NCI-H2107 (cell line): ENCODE data around the gene PHLDB1.
A peak's percentile ranks its signal among the peaks of the same experiment; 100 is the strongest.
"Not testable (repeated sequence)": the region's sequence is repeated elsewhere in the genome, so short reads cannot be mapped to it uniquely, and the experiment has no call there.

Experiments used
- DNase-seq: peaks from one replicate; lab custom pipeline; 2025; lab: John Stamatoyannopoulos, UW

PHLDB1 gene

DNA sequence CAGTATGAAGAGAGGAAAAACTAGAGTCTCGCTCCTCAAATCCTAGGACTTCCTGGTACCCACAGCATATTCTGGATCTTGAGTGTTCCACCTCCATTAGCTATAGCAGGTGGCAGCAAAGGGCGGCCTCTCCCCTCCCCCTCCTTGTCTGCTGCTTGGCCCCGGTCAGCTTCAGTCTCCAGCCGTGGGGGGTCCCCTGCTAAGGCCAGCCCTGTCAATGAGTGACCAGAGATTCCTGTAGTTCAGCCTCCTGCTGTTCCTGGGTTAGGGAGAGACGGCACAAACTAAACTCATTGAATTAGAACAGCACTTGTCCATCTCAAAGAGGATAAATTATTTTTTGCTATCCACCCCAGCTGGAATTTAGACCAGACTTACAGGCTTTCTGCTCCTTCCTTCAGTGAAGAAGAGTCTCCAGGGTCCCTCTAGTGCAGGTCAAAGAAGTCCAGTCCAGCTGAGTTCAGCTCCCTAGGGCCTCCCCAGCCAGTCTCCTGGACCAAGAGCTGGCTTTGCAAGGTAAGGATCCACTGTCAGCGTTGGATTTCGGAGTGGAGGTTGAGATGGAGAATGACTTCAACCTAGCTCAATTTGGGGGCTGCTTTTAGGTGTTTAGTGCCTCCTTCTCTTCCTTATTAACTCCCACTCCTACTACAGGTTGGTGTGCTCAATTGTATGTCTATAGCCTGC is 1.1 kb upstream of the PHLDB1 start:
- DNase-seq, result no peak

DNA sequence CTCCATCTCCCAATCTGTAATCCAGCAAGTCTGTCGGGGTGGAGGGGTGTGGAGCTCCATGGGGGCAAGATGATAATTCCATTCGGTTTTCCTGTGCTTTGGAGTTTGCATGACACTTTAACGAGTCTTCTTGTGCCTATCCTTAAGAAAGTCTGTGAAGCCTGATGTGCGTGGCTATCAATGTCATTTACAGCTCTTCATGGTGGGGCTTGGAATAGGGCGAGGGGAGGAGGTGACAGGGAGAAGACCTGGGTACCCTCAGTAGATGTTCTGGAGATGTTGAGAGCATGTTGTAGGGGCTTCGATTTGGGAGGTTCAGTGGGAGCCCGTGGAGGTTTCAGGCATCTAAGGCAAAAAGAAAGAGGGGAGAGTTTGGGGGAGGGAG is 579 bp upstream of the PHLDB1 start:
- no peak for DNase-seq

DNA sequence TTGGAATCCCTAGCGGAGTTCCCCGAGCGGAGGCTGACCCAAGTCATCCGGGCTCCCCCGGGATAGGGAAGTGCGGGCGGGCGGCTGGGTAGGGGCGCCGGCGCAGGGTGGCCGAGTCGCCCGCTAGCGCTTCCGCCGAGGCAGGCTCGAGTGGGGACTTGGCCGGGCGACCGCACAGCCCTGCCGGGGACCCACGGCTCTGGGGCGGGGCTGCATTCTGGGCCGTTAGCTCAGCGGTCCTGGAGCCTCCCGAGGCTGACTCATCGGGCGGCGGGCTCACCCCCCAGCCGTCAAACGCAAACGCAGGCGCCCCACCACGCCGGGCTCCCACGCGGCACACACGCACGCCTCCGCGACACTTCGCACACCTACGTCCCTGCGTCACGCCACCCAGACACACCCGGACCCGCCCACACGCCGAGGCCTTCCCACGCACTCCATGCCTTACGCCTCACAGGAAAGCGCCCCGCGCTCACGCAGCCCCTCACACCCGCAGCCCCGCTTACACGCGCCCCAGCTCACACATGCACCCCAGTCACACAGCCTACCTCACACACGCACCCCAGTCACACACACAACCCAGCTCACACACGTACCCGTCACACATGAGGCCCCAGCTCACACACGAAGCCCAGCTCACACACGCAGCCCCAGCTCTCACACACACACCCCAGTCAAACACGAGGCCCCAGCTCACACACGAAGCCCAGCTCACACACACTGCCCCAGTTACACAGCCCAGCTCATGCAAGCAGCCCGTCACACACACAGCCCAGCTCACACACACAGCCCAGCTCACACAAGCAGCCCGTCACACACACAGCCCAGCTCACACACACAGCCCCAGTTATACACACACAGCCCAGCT is 1.2 kb downstream of the PHLDB1 start:
- DNase-seq, result no peak

DNA sequence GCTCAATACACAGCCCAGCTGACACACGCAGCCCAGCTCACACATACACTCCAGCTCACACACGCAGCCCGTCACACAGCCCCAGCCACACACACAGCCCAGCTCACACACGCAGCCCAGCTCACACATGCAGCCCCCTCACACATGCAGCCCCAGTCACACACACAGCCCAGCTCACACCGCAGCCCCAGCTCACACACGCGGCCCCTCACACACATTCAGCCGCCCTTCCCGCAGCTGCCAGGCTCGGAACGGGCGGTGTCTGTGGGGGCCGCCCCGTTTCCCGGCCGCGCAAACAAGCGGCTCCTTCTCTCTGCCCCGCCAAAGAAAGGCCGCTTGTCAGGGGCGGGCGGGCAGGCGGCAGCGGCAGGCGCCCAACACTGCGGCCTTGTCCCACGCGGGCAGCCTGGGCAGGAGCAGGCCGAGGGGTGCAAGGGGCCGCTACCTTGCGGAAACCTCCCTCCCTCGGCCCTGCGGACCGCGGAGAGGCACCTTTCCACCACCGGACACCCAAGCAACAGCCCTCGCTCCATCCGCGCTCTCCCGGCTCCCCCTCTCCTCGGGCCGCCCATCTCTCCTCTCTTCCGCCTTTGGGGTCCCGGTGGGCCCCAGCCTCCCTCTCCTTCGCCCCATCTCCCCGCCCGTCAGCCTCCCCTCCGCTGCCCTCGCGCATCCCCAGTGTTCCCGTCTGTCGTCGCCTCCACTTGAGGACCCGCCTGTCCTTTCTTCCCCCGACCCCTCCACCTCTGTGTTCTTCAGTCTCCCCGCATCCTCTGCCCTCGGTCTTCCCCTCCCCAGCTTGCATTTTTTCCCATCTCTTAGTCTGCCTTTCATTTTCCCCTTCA is 2.2 kb downstream of the PHLDB1 start:
- DNase-seq, result no peak

DNA sequence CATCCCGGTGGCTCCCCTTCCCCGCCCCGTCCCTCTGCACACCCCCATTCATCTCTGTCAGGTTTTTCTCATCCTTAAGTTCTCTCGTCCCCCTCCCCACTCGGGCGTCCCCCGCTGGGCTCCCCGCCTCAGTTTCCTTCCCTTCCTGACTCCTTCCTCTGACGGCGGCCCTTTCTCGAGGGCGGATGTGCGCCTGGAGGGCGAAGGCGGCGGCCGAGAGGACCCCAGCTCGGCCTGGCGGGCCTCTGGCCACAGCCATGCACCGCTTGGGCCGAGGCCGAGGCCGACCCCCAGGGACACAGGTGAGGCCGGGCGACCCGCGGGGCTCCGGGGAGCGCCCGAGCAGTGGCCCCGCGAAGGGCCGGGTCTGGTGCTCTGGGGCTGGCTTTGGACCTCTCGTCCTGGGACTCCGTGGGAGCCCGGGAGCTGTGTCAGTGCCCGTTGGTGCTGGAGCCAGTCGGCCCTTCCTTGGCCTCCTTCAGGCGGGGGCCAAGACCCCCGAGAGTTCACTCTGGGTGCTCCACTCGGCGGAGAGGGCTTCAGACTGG is 2.9 kb downstream of the PHLDB1 start:
- DNase-seq, result no peak

DNA sequence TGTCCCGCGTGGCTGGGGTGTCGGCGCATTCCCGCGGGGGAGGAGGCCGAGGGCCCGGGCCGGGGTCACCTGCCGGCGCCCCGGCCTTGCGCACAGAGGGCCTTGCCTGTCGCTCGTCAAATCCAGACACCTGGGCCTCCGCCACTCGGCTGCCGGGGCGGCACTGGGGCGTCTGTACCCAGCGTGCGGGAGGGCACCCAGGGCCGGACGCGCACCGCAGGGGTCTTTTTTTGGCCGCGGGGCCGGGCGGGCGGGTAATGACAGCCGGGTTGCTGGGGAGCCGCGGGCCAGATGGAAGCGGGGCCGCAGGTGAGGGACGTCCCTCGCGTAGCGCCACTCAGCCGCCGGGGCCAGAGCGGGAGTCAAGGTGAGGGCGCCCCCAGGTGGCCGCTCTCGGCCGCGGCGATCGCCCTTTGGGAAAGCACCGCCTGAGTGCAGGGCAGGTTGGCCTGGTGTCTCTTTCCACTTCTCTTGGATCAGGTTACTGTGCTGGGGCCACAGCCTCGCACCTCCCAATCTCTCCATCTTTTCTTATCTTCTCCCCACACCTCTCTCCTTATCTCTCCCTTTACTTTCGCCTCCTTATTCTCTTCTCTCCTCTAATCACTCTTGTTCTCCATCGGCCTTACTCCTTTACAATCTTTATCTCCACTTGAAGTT is 3.5 kb downstream of the PHLDB1 start:
- DNase-seq, result no peak

DNA sequence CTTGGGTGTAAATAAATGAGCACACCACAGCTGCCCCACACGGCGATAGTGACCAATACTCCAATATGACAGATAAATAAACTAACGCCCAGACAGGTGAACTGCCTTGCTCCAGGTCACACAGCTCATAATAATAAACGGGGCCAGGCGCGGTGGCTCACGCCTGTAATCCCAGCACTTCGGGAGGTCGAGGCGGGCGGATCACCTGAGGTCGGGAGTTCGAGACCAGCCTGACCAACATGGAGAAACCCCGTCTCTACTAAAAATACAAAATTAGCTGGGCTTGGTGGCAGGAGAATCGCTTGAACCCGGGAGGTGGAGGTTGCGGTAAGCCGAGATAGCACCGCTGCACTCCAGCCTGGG is 4.0 kb downstream of the PHLDB1 start:
- not testable (repeated sequence) for DNase-seq

DNA sequence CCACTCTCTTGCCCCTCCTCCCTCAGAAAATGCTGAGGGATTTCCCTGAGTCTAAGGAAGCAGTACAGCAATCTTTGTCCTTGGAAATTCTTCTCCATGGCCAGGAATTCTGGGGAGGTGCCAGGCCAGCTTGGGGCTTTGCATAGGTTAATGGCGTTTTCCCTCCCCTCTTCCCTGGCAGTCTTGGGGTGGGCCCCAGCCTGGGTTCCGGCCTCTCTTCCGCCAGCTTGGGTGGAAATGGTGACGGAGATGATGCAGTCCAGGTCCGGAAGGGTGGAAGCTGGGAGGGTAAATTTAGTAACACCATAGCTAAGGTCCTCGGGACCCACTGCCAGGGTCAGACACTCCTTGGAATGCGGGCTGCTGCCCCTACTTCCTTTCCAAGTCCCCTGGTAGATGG is 5.0 kb downstream of the PHLDB1 start:
- no peak for DNase-seq

DNA sequence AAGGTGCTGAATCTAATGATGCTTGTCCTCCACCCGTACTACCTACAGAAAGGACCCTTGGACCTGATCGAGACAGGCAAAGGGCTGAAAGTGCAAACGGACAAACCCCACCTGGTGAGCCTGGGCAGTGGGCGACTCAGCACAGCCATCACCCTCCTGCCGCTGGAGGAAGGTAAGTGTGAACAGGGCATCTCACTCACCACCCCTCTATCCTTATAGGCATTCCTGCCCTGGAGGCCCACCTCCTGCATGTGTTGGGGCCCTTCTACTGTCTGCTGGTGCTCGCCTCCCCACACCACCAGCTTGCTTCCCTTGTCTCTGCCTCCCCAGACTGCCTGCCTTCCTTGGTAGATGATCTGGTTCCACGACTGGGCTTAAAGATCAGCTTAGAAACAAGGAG is 7.1 kb downstream of the PHLDB1 start:
- no peak for DNase-seq

DNA sequence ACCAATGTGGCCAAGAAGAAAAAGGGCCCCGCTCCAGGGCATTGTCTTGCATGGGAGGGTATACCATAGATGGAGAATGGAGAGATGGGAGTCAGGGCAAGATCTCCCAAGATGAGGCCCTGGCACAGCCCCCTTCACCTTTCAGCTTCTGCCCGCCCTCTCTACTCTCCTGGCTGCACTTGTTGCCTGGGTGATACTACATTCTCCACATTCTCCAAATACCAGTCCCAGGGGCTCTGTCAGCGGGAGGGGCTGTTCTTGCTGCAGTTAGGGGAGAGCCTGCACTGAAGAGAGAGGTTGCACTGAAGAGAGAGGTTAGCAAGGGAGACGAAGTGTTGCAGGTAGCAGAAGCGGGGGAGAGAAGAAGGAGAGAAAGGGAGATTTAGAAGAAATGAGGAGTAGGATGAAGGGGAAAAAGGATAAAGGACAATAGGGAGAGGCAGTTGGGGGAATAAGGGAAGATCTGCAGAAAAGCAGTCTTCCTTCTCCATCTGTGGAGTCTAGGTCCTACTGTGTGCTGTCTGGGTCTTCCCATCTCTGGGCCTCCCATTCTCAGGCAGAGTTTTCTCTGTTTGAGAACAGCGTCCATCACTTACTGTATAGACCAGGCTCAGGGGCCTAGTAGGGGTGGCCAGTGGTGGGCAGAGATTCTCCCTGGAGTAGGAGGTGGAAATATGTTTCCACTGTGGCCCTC is 8.0 kb downstream of the PHLDB1 start:
- no peak for DNase-seq

DNA sequence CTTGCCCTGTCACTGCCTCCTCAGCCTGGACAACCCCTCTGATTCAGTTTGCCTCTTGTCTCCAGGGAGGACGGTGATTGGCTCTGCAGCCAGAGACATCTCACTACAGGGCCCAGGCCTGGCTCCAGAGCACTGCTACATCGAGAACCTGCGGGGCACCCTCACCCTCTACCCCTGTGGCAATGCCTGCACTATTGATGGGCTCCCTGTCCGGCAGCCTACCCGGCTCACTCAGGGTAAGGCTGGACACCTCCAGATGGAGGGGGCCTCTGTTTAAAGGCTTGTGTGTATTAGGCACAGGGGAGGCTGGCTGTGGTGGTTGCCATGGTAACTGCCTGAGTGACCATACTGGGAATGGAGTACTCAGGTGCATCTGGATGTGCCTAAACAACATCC is 8.6 kb downstream of the PHLDB1 start:
- DNase-seq, result no peak

DNA sequence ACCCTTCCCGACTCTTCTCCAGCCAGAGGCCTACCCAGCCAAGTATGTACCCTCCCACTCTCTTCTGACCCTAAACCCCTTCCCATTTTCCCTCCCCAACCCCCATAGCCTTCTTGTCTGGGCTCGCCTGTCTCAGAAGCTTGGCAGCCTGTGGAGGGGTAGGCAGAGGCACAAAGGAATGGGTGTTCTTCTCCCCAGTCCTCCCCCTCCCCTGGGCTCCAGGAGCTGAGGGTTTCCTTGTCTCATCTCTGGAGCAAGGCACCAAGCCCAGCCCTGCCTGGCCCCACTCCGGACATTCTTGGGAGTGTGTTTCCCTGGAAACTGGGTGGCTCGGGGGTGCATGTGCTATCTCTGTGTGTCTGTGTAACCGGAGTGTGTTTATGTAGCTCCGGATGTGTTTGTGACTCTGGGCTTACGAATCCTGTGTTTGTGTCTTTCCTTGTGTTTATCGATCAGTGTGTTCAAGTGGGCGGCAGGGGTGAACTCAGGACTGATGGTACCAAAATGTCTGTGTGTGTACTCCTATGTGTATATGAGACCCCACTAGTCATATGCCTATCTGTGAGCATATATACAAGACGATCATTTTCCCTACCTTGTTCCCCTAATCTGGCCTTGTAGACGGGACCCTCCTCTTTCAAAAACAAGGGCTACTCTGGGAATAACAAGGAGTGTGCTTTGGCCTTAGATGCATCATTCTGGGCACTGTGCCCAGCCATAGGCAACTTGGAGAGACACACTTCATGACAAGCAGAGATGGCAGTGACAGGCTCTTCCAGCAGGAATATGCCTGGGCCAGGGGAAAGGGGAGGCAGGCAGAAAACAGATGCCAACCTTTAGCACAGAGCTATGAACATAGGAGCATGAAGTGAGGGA is 10.9 kb downstream of the PHLDB1 start:
- DNase-seq, result no peak

DNA sequence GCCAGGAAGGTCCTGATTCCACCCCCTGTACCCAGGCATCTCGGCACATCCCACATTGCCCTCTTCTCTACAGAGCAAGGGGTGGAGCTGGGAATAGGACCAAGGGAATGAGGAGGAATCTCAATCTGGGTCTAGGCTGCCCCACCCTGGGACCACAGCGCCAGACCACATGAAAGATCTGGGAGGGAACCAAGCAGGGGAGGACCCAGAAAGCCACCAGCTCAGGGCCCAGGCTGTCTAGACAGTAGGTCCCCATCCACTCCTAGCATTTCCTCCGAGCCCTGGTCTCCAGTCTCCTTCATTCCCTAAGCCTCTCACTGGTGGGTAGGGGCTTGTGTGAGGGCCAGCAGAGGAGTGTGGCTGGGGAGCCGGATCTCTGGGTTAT is 11.6 kb downstream of the PHLDB1 start:
- DNase-seq, result no peak

DNA sequence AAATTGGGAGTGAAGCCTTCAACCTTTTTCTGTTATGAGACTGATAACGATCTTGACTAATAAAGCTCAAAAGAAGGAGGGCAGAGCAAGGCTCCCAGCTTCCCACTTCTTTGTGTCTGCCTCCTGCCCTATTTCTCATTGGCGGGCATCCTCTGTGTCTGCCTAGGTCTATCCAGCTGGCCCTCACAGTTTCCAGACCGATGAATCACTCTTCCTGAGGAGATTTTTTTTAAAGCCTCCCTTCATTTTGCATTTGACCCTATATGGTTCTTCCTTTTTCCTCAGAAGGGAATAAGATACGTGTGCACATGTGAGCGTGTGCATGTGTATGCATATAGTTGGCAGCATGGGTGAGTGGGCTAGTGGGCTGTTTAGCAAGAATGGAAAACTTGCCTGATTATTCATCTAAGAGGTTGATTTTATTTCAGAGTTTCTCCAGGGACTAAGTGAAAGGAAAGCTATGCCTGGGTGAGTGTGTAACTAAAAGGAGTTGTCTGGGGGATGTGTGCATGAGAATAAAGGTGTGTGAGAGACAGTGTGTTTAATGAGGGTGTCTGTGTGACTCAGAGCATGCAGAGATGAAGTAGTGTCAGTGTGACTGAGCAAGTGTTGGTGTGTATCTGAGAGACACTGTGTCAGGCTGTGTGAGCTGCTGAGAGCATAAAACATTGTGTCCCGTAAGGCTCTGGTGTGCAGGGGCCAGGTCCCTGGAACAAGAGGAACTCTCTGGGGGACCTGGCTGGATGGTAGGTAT is 12.2 kb downstream of the PHLDB1 start:
- no peak for DNase-seq

DNA sequence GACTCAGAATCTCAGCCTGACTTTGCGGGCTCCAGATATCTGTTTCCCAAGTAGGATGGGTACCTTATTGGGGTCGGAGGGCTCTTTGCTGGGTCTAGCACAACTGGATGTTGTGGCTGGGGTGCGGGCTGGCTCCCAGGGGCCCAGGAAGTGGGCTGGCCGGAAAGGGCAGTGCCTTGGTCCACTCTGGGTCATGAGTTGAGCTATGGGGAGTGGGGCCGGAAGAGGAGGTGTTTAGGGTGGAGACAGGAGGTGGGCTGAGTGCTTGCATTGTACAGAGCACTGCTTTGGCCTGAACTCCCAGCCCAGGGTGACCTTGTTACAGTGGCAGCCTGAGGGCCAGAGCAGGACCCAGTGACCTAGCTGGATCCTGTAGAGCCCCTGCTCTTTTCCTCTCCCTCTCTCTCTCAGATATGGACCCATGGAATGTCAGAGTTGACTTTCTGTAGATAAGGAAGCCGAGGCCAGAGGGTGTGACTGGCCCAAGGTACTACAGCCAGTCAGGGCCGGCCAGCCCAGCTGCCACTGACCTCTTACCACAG is 13.2 kb downstream of the PHLDB1 start:
- DNase-seq, result no peak

DNA sequence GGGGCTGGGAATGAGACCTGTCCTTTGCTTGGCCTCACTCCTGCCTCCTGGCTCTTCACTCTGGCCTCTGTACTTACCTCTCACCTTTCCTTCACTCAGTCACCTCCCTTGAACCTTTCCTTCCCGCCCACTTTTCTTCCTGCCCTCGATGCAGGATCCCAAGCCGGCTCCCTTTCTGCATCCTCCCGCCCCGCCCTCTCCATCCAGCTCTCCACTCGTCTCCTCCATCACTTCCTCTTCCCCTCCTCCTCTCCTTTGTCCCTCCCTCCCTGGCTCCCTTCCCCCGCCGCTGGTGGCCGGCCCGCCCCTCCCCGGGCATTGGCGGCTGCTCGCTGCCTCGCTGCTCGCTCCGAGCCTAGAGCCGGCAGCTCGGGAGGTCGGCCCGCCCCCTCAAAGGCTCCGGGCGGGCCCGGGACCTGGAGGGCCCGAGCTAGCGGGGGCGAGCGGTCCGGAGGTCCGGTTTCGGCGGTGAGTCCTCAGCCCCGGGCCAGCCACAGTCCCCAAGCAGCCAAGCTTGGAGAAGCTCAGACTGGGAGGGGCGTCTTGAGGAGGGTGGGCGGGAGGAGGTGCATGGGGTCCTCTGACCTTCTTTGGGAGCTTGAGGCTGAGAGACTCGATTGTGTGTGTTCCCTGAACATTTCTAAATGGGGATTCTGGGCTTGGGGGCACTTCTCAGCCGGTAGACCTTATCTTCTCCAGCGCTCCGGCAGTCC is 13.8 kb downstream of the PHLDB1 start:
- DNase-seq, result peak; percentile 59

DNA sequence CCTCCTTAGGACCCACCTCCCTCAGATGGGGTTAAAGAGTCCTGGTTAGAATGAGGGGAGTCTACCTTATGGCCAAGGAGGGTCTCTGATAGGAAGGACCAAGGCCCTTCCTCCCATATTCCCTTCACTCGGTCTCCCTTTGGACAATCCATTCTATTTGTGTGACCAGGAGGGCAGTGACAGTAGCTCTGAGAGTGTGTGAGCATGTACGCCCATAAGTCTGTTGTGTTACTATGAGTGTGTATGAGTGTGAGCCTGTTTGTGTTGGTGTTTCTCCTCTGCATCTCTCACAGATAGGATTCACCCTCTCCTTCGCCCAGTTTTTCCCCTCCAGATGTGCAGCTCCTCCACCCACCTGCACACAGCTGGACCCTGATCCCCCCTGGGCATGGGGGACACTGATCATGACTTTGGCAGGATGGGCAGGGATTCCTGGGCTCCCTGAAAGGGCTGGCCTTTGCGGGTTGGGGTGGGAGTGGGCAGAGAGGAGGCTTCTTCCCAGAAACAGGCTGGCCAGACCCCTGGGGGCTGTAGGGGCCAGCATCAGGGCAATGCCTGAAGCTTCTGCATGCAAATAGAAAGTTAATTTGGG is 14.5 kb downstream of the PHLDB1 start:
- DNase-seq, result no peak
